GM19025 (cell line): Measurements from ENCODE around the gene PROB1.
A peak's percentile ranks its signal among the peaks of the same experiment; 100 is the strongest.
"Not testable (repeated sequence)": the region's sequence is repeated elsewhere in the genome, so short reads cannot be mapped to it uniquely, and the experiment has no call there.

Experiments
- ATAC-seq: cut with Tn5 transposase; IDR thresholded peaks from one replicate; pipeline ENCODE4 v1.9.1; 2021; ENCODE audit warnings: mild to moderate bottlenecking, low read depth, moderate library complexity; ENCODE audit not compliant: unreplicated experiment

Gene PROB1

GRCh38 chr5:139394654-139395566 lies at the start of gene PROB1:
Gene PROB1, minus strand, starts transcription at chr5:139395104. Its CDS starts 23 bp downstream, at chr5:139395081.
- no peak for ATAC-seq

GRCh38 chr5:139443831-139444453 lies 49.0 kb upstream of the PROB1 start:
- no peak for ATAC-seq

- ATAC-seq, result not testable (repeated sequence)
These were observed 45.5 kb upstream of the PROB1 start for GRCh38 chr5:139440416-139440815.

- peak; percentile 71 for ATAC-seq
These were observed 44.4 kb upstream of the PROB1 start, which contains the start of gene DNAJC18 for GRCh38 chr5:139439013-139439903. Gene DNAJC18, minus strand, starts transcription at chr5:139439525. Its CDS starts 80 bp downstream, at chr5:139439445.

- no peak for ATAC-seq
These were observed 43.8 kb upstream of the PROB1 start for GRCh38 chr5:139438707-139439012.

- ATAC-seq, result no peak
These were observed 40.8 kb upstream of the PROB1 start for GRCh38 chr5:139435676-139436075.

- ATAC-seq, result no peak
These were observed 36.8 kb upstream of the PROB1 start for GRCh38 chr5:139431706-139432105.

- no peak for ATAC-seq
These were observed 35.1 kb upstream of the PROB1 start for GRCh38 chr5:139430015-139430414.

GRCh38 chr5:139426203-139426885 lies 31.4 kb upstream of the PROB1 start:
- ATAC-seq, result no peak

- no peak for ATAC-seq
These were observed 30.6 kb upstream of the PROB1 start for GRCh38 chr5:139425497-139425896.

- no peak for ATAC-seq
These were observed 27.5 kb upstream of the PROB1 start for GRCh38 chr5:139422307-139422893.

- ATAC-seq, result no peak
These were observed 24.6 kb upstream of the PROB1 start for GRCh38 chr5:139419226-139420192.

GRCh38 chr5:139418793-139419192 lies 23.9 kb upstream of the PROB1 start:
- no peak for ATAC-seq

GRCh38 chr5:139417214-139417613 lies 22.3 kb upstream of the PROB1 start:
- no peak for ATAC-seq

GRCh38 chr5:139416651-139417050 lies 21.7 kb upstream of the PROB1 start:
- ATAC-seq, result no peak

- ATAC-seq, result no peak
These were observed 21.0 kb upstream of the PROB1 start for GRCh38 chr5:139415869-139416268.

GRCh38 chr5:139415221-139415861 lies 20.4 kb upstream of the PROB1 start:
- no peak for ATAC-seq

GRCh38 chr5:139414581-139415130 lies 19.8 kb upstream of the PROB1 start:
- ATAC-seq, result peak; percentile 7
